Left forelimb (tissue), 1 donor: Measurements from ENCODE around the gene GRIK3.
"Not testable (repeated sequence)": the region's sequence is repeated elsewhere in the genome, so short reads cannot be mapped to it uniquely, and the experiment has no call there.

Source experiments
- DNase-seq: peaks from one replicate; pipeline ENCODE4 v3.0.0-alpha.2; 2018; ENCODE audit warnings: low spot score

Gene GRIK3

DNA sequence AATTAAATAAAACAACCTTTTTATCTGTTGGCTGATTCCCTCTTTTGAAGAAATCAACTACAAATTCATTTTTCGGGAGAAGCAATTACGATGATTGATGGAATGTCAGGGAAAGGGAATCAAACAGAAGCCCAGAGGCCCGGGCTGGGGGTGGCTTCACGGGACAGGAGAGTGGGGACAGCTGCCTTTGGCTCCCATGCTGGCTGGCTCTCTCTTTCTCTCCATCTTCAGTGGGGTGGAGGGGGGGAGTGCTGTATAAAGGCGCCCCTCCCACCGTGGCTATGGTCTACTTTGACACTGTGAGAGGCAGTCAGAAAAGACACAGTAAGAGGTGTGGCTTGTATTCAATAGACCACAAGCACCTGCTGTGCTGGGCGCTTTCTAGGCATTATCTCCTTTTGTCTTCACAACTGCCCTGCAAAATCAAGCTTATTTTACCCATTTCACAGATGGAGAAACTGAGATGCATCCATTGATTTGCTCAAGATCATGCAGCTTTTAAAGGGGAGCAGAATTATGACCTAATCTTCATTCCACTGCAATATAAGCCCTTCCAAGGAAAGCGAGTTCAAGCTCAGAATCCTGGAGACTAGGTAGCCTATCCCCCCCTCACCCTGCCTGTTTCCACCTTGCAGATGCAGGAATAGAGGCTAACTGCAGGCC, 92.9 kb downstream of the GRIK3 start:
- DNase-seq, result no peak

DNA sequence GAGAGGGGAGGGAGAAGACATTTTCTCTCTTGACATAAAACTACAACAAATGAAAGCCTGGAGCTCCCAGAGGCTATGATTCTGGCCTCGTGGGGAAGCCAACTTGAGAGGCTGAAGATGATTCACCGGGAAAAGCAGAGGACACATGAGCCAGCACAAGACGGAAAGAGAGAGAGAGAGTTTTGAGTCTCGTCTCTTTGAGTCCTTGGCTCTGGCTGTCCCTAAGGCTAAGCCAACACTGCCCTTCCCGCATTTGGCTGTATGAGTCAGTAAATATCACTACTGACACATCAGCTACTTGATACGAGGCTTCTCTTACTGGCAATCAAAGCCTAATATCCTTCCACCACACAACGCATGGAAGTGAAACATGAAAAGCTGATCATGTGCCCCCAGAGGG, 95.5 kb downstream of the GRIK3 start:
- DNase-seq, result no peak

DNA sequence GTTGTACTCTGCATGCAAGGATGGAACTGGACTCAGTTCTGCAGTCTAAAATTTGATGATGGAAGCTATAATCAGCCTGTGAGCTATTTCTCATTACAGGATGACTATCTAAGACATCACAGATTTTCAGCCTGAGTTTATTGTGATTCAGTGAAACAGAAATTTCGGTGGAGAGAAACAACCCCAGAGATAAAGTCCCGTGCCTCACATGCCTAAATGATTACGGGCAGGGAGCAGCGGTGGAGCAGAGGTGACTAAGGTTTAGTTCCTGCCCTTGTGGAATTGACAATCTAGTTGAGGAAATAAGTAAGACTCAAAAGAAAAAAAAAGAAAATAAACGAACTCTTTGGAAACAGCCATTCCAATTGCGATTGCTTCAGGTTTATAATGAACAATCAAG, 96.9 kb downstream of the GRIK3 start:
- no peak for DNase-seq

DNA sequence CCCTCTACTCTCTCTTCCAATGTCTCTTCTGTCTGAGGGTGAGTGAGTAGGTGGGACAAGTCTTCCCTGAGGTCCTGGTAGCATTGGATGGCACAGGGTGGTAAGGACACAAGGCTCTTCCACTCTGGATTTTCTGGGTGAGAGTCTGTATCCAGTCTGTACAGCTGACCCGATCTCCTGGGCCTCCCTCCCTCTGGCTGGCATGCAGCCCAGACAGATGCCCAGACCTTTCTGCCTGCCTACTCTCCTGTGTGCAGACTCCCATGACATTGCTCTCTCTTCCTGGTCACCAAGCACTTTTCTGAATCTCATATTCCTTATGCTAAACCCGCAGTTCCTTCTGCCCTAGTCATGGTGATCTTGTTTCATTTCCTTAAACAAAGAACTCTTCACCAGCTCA, 100.3 kb downstream of the GRIK3 start:
- no peak for DNase-seq

DNA sequence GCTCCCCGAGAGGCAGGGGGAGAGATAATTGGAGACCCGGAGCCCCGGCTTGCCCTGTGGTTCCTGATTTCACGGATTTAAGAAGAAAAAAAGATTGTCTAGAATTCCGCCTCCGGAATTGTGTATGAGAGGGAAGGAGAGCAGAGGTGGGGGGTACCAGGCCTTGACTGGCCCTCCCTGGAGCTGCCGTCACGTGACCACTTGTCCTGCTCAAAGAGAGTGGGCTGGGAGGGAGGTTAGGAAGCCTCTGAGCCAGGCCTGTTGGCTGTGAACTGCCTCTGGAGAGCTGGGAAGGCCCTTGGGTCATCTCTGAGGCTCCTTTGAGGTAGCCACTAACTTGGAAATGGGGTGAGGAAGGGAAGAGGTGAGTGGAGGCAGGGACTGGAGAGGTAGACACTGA, 106.5 kb downstream of the GRIK3 start:
- DNase-seq, result no peak

DNA sequence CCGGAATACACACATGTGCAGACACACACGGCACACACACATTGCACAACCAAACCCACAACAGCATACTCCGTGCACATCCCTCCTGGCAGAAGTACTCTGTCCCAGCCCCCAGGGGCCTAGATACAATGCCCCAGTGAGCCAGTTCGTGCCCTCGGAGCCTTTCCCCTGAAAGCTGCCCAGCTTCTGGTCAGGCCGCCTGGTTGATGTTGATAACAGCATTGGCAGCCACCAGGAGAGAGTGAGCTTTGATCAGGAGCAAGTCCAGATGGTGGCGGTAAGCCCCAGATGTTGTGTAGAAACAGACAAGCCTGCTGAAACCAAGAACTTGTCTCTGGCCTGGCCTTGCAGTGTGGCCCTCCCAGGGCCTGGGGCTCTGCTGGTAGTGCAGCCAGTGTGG, 109.1 kb downstream of the GRIK3 start:
- no peak for DNase-seq

DNA sequence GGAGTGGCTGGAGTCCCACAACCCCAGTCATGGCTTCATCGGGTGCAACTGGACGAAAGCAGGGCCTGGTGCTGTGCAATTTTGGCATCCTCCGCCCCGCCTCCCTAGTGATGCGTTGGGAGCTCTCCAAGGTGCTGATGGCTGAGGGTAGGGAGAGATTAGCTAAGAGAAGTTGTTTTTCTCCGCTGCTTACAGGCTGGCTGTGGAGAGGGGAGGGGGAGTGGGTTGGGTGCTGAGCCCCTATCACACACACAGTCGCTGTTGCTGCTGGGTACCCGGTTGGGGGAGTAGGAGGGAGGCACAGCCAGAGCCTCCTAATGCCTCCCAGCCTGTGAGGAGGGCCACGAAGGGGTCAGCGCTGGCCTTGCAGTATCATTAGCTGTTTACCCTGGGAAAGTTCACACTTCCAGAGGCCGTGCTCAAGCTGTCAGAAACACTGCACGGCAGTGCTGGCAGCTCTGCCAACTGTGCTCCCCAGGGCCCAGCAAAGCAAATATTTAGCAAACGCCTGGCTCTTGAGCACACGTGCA, 110.0 kb downstream of the GRIK3 start:
- DNase-seq, result peak; percentile 76

DNA sequence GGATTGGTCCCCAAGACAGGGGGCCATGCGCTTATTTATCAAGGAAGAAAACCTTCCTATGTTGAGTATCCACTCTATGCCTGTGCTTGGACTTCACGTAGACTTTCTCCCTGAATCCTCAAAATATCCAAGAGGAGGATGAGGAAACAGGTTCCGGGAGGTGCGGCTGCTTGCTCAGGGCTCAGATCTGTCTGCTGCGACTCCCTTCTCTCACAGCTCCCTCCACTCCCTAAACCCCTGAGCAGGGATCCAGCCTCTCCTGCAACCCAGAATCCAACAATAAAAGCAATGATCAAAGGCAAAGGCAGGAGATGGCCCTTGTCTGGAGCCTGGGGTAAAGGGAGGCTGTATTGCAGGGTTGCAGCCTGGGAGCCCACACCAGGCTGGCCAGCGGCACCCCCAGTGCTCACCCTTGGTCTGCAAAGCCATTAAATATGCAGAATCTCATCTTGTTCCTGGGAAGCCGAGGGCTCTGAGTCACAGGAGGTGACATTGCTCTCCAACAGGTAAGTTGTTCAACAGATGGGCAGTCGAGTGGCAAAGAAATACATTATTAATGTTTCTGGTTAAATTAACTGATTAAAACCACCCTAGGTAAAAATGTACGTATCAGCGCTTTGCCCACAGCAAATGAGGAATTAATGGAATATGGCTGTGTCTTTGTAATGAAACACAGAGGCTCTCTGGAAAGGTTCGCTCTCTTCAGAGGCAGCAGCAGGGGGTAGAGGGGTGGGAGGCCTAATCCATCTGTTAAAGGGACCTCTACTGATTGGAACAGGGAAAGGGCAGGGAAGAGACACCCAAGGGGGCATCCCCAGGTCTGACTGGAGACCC, 111.5 kb downstream of the GRIK3 start:
- peak; percentile 12 for DNase-seq

DNA sequence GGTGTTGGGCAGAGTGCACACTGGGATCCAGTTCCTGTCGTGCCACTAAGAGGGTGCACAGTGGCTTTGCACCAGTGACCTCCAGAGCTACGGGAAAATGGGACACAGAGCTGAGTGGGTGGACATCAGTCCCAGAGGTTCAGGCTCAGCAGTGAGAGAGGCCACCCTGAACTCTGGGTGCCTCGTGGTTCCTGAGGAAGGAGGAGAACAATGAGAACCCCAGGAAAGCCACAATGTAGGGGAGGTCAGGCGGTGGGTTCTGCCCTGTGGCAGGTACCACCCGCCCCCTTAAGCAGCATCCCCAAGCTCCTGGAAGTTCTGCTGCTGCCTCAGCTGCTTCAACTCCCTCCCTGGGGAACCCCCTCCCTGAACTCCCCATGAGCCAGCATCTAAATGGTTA, 112.2 kb downstream of the GRIK3 start:
- DNase-seq, result peak; percentile 23

DNA sequence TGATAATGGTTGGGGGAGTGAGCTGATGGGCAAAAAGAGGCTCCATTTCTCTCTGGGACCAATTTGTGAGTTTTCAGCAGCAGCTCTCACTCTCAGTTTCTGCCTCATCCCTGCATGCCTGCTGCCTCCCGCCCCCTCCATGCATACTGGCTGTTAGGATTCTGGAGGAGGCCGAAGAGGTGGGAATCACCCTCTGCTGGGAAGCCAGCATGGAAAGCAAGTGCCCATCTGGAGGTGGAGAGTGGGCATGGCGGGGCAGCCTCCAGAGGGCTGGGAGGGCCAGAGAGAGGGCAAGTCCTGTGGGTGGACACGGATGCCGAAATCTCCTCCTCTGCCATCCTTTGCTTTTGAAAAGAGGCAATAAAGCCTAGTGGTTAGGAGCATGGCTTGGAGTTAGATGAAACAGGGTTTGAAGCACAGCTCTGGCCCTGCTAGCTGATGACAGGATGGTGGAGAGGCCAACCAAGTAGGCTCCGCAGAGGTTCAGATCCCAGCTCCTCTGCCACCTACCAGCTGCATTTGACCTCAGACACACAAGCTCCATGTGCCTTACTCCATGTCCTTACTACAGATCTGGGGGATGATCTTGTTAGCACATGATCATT, 113.4 kb downstream of the GRIK3 start:
- peak; percentile 30 for DNase-seq

DNA sequence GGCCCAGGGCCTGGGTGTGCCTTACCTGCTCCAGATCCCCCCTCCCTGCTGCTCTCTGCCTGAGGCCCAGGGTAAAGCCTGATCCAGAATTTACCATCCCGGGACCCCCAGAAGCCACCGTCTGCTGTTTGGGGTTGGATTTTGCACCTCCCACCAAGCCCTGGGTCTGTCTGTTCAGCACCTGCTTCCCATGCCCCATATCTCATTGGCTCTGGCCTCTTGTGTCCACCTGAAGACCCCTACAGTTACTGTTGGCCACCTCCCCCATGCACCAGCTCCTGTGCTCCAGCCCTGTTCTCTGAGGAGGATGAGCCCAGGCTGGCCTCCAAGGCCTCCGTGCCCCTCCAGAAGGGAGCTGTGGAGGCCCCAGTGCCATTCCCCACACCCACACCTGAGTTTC, 113.9 kb downstream of the GRIK3 start:
- DNase-seq, result no peak

DNA sequence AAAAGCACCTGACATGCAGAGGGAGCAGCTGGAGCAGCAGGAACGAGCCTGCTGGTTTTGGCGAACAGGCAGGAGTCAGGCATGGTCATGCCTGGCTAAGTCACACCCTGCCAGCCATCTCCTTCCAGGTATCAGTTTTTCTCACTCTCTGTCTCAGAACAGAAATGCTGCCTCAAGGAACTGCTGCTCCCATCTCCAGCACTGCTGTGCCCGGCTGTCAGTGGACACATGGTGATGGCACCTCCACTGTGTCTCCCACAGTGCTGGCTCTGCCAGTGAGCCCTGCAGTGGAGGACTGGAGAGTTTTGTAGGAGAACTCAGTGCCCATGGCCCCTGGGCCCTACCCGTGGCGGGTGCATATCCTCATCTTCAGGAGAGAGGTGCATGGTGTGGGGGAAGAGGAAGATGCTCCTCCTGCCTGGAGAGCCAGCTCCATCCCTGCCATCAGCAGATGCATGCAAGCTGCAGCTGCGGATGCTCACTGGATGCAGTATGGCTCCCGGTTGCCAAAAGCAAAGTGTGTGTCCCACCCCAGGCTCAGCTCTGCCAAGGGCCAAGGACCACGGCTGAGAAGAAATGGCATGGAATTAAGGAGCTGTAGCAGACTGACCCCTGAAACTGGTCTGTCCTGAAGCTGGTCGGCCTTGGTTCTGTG, 114.7 kb downstream of the GRIK3 start:
- peak; percentile 37 for DNase-seq

DNA sequence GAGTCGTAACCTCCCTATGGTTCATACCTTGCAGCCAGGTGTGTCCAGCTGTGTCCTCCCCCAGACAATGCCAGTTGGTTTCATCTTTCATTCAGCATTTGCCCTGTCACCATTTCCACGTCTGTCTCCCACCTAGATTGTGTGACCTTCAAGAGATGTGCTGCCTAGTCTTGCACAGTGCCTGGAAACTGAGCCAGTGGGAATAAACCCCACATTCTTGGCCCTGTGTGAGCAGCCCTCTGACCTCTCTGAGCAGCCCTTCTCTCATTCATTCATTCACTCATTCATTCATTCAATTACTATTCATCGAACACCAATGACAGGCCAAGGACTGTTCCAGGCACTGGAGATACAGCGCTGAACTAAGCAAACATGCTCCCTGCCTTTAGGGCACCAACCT, 115.7 kb downstream of the GRIK3 start:
- DNase-seq, result peak; percentile 3

DNA sequence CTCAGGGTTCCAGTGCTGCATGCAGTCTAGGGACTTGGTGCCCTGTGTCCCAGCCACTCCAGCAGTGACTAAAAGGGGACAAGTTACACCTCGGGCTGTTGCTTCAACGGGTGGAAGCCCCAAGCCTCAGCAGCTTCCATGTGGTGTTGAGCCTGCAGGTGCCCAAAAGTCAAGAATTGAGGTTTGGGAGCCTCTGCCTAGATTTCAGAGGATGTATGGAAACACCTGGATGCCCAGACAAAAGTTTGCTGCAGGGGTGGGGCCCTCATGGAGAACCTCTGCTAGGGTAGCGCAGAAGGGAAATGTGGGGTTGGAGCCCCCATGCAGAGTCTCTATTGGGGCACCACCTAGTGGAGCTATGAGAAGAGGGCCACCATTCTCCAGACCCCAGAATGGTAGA, 117.8 kb downstream of the GRIK3 start:
- not testable (repeated sequence) for DNase-seq

DNA sequence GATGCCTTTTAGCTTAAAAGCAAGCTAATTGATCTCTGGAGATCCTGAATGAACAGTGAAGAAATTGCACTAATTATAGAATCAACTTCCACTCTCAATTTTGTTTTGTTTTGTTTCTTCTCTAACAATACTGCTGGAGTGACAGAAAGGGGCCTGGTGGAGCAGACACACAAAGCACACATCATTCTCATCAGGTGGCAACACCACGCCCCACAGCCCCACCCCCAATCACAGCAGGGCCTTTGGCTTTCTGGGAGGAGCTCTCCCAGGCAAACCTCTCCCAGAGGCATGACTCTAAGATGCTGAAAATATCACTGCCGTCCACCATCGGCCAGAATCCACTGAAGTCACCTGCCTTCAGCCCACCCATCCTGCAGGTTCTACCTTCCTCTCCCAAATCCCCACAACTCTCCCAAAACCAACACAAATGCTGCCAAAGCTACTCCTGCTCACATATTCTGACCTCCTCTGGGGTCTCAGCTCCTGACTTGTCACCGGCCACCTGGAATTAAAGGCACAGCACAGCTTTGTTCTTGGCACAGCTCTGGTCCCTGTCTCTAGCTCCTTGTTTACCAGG, 120.7 kb downstream of the GRIK3 start:
- DNase-seq, result no peak

DNA sequence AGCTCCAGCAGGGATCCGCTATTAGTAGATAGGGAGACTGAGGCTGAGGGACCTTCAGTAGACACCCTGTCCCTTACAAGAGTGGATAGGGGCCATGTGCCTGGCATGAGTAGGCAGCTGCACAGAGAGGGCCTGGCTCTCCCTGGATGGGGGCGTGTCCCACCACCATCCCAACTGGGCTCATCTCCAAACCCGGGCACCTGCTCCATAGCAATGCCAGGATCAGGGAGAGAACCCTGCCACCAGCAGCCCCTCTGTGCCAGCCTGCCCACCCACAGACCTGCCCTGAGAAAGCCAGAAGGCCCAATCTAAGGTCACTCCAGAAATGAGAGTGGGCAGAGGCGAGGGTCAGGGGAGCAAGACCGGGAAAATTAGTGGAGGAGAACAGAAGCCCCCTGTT, 121.3 kb downstream of the GRIK3 start:
- DNase-seq, result no peak

DNA sequence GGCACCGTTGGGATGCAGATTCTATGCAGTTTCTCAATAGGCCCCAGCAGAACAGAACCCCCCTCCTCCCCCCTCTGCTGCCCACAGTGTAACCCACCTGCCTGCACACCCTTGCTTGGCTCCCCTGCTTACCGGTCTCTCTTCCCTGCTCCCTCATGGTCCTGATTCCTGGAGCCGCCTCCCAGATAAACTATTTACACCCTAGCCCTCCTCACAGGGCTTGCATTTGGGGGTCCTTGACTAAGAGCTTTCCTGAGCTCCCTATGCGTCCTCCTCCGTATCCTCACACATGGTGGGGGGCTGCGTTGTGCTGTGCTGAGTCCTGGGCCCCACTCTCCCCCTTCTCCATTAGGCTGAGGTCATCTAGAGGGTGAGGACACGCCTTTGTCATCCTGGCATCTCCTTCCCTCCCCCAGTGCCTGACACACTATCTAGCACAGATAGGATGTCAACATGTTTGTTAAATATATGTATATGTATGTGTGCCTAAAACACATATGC, 121.9 kb downstream of the GRIK3 start:
- DNase-seq, result no peak

DNA sequence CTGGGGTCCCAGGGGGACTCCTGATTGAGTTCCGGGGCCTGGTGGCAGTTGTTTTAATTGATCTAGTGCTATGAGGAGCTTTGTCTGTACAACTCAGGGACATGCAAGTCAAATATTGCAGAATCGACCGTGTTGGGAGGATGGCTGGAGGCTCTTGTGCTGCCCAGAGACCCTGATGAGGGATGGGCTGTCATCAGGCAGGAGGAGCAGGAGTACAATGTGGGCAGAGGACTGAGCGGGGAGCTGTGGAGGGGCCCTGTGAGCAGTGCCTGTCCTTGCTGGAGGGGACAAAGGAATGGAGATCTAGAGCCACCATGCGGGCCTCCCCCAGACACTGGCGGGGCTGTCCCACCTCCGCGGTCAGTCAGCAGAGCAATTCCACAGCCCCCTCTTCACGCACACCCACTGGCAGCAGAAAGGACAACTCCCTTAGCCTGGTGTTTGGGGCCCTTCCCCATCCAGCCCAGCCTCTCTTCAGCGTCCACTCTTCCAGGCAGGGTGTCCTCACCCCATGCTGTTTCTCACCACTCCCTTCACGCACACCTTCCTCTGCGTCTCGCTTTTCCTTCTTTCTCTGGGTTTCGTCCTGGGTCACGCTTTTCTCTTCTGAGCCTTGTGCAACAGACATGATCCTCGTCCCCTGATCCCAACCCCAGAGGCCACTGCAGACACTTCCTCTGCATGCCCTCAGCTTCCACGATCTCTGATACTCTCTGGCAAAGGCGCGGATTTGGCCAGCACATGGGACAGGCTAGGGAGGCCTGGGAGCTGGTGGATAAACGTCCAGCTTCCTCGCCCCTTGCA, 122.6 kb downstream of the GRIK3 start:
- DNase-seq, result no peak

DNA sequence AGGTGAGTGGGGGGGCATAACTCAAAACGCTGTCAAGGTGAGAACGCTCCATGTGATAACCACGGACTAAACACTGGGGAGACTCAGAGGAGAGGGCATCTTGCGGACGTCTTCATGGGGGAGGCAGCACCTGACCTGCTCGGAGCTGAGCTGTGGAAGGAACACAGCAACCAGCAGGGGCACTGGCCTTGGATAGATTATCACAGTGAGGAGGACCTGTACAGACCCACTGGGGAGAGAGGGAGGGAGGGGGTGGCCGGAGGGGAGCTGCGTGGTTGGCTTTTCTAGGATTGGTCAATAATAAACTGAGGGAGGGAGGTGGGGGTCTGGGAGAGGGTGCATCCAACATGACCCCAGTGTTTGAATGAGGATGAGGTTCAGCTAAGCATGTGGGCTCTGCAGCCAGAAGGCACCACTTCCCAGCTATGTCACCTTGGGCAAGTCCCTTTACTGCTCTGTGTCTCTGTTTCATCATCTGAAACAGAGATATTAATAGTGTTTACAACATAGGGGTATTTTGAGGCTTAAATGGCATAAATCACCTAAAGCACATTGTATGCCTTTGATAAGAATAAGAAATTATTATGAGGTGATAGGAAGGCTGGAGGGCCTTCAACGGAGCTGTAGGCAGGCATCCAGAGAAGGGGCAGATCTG, 123.3 kb downstream of the GRIK3 start:
- no peak for DNase-seq

DNA sequence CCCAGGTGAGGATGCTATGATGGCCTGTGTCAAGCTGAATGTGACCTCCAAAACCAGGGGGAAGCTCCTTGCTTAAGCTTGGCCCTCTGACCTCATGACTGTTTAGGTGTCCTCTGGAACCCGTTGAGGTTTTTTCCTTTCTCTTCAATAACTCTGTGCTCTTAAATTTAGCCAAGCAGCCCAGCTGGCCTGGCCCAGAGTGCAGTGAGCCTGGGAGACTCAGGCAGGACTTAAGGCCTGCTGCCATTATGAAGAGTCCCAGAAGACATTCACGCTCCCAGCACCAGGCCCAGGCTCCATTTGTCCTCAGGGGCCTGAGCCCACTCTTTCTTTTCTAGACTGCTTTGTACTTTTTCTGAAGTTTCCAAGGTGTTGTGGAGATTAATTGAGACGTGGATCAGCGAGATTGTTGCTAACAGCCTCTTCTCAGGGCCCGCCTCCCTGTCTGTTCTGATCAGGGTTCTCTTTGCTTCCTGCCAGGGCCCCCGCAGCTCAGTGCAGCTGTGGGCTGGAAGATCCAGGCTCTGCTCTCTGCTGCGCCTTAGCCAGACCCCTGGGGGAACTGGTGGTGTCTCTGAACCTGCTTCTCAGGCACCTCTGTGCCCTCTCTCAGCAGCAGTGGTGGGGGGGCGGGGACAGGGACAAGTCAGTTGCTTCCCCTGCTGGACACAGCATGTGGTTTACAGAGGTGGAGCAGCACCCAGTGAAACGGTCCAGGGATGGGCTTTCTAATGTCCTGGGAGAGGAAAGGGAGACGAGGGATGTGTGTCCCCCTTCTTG, 124.2 kb downstream of the GRIK3 start:
- peak; percentile 45 for DNase-seq
